GM23248 (cell line): Measurements from ENCODE around the gene CARMIL1.

Source experiments
- EZH2 ChIP-seq: fragments of 200-600 bp; sonication (generic); IDR thresholded peaks from 2 replicates; pipeline ENCODE4 v1.6.1; 2018; ENCODE audit warnings: antibody characterized with exemption, mild to moderate bottlenecking; ENCODE audit not compliant: insufficient read depth, poor library complexity, severe bottlenecking
- EZH2phosphoT487 ChIP-seq: fragments of 200-600 bp; sonication (generic); IDR thresholded peaks from 2 replicates; pipeline ENCODE4 v1.6.1; 2018; ENCODE audit warnings: antibody characterized with exemption, moderate library complexity, mild to moderate bottlenecking, low read depth; ENCODE audit not compliant: insufficient read depth

- no peak for TF ChIP-seq EZH2
- TF ChIP-seq EZH2phosphoT487, result no peak
Observed at GRCh38 chr6:25286891-25287290, 7.7 kb downstream of the CARMIL1 start.
